HEK293 (cell line): ENCODE data around the gene GPAM.

ENCODE experiments used
- KLF1 ChIP-seq: fragments of 450-650 bp; formaldehyde crosslinking; IDR thresholded peaks from 2 replicates; pipeline ENCODE4 v1.5.1; 2016; ENCODE audit warnings: missing biosample characterization, missing genetic modification characterization
- TRIM28 ChIP-seq: IDR thresholded peaks from 2 replicates; pipeline ENCODE4 v1.6.1; 2011; ENCODE audit warnings: low read length, control low read depth, borderline replicate concordance

DNA sequence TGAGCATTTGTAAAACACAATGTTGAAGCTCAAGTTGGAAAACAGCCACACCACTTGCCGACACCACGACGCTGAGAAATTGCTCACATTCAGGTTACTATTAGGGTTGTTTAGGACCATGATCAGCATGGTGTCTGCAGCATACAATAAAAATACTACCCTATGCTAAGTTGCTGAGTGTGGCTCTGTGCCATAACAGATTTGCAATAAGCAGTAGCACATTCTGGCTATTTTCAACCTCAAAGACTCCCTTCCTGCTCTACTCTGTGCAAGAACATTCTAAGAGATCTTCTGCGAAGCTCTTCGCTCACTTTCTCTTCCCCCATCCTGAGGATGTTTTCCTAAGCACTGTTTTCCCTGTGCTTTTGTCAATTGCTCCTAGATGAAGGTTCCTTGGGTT, 38.3 kb downstream of the GPAM start:
- no peak for TF ChIP-seq TRIM28
- TF ChIP-seq KLF1 (tag by site-specific recombination), result no peak
